CD4-positive, alpha-beta T cell treated with Interleukin-6 at 100 ng/mL for 8 hours (primary cell): ENCODE results near the gene TIRAP.

Experiments used
- DNase-seq: peaks from one replicate; pipeline ENCODE4 v3.0.0-alpha.2; 2020; ENCODE audit warnings: mixed read lengths, low spot score

TIRAP gene

DNA sequence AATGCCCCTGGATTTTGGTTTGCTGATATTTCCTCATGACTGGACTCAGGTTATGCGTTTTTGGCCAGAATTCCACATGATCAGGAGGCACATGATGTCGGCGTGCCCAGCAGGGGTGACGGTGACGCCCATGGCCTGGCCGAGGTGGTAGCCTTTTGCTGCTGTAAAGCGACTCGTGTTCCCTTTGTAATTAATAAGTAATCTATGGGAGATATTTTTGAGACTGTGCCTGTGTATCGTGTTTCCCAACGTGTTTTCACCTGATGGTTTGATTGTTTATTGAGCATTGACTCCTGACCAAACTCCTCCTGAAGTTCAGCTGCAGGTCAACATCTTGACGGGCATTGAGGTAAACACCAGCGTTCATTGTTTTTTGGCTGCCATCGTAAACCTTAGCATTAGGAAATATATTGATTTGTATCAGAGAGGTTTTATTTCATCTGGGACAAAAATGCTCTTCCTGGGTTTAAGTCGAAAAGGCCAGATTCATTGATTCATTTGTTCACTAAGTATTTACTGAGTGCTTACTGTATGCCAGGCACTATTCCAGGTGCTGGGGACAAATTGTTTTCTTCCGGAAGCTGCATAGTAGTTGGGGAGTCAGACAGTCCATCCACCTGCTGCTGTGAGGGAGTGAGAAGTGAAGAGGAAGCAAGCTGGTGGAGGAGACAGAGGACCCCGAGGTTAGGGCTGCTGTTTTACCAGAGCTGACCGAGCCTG is 44.5 kb downstream of the TIRAP start:
- DNase-seq: no peak

DNA sequence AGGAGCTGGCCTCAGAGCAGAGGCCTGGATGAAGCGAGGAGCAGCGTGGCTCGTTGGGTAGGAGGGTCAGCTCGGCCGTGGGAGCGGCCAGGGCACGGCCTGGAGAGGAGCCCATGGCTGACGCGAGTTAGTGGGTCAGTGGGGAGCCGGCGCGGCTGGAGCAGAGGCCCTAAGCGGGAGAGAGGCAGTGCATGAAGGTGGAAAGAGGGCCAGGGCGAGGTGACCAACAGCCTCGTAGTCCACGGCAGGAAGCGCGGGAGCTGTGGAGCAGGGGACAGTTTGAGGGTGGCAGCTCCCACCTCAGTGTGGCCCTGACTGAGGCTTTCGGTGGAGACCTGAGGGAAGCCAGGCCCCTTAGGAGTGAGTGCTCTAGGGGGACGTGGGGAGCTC is 45.1 kb downstream of the TIRAP start:
- DNase-seq: no peak

DNA sequence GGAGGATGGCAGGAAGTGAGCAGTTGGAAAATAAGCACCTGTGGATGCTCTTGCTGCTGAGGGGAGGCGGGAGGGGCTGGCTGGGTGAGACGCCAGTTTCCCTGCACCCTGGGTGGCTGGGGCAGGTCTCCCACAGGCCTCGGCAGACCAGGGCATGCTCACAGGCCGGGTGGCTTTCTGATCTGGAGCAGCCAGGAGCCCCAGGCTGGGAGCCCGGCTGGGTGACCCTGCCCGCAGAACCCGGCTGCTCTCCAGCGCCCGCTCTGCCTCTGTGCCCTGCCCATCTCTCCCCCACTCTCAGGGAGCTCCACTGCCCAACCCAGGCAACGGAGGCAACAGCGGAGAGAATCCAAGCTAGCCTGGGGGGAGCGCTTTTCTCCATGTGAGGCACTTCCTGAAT is 45.6 kb downstream of the TIRAP start:
- no peak for DNase-seq

DNA sequence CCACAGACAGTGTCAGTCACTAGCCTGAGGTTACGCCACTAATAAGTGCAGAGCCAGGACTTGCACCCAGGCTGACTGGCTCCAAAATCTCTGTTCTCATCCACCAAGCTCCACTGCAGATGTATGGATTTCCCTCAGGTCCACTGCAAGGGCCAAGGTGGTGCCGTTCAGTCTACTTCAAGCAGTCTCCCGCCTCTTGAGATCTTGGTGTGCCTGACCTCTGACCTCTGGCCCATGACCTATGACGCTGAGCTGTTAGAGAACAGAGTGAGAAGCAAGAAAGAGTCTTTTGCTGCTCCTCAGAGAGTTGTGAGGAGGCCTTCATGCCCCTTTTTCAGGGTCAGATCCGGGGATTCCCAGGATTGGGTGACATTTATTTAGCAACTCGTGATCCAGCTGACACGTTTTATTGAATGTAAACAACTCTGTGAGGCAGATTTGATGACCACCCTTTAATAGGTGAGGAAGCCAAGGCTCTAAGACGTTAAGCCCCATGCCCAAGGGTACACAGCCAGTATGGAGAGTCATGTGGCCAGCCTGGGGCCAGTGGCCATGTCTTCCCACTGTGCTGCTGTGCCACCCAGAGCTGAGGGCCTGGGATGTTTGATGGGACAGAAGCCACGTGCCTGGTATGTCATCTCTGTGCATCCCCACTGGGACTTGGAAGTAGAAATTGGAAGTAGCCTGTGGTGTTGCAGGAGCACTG is 46.2 kb downstream of the TIRAP start:
- no peak for DNase-seq

DNA sequence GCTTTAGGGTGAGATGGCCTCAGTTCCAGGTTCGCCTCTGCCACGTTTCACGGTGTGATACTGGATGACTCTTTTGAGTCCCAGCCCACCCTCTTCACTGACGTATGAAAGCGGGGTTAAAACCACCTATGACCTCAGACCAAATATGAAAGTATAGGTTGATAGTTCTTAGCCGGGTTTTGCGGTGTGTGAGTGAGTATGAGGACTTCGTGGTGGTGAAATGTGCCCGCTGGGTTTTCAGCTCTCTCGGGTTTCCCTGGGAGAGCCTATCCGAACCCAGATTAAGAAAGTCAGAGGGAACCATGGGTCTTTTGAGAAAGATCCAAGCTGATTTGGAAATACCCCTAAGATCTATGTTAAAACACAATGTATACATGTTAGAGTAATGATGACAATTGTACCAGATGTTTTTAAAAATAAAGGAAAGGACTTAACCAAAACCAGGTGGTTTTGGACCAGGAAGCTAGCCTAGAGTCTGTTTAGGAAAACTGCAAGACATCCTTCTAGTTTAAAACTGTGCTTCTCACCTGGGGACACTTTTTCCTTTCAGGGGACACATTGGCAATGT is 46.8 kb downstream of the TIRAP start:
- DNase-seq: no peak

DNA sequence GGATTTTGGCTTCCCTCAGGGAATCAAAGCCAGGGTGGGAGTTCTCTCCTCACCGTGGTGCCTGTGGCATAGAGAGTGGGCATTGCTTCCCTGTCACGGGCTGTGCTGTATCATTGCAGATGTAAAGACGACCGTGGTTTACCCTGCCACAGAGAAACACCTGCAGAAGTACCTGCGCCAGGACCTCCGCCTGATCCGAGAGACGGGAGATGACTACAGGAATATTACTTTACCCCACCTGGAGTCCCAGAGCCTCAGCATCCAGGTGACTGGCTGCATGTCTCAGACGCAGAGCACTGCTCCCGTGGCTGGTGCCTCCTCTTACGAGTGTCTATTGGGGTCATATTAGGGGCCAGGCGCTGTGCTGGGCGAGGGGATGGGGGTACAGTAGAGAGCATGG is 48.4 kb downstream of the TIRAP start:
- DNase-seq: no peak

DNA sequence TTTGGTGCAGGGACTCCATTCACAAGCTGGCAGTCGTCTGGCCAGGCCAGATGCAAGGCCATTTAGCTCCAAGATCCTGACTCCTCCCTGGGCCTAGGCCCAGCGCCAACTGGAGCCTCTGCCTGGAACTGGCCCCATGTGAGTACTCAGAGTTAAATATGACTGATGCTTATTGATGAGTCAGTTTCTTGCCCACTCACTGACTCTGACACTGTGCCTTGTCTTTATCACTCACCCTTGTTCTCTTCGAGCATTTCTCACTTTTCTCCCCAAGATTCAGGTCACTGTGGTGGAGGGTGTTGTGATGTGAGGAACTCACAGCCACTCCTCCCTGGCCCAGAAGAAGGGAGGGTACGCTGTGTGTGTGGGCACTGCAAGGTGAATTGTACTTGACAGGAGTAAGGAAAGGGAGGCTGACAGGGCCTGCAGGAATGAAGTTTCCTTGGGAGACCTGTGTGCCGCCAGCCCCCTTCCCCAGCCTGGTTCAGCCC is 49.4 kb downstream of the TIRAP start:
- no peak for DNase-seq

DNA sequence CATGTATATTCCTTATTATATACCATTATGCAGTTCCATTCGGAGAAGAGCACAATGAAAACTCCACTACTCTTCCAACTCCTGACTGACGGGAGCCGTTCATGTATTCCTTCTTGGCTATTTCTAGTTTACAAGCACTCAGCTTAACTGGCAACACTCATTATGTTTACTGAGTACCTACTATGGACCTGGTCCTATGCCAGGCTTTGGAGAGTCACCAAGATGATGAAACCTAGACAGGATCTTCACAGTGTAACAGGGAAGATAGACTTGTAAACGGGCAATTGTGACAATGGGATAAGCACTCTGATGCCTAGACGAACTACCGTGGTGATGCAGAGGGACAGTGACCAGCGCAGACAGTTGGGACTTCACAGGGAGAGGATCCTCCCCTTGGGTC is 50.2 kb downstream of the TIRAP start:
- DNase-seq: no peak

DNA sequence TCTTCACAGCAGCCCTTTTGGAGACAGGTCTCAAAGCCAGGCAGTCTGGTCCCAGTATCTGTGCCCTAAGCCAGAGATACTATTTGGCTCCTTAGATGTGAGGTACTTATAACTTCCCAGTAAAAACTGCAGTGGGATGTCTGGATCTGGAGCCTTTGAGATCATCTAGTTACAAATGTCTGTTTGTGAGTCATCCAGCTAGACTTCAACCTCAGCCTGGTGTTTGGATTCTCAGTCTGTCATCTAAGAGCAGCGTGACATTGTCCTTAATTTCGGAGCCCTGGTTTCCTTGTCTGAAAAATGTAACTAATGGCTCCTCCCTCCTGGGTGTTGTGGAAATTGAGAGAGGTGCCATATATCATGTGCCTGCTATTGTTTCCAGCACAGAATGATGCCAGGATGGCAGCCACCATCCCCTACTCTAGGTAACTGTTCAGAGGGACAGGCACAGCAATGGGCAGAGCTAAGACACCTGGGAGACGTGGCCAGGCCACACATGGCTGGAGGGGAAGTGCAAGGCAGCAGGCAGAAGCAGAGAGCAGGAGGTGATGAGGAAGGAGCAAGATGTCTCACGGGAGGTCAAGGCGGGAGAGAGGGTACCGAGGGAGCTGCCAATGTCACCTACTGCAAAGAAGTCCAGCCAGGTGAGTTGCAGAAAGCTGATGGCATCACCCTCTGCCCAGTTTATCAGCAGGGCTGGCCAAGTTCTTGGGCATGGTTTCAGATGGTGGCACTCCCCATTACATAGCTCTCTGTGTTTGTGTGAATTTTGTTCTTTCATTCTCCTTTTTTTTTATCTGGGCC is 52.0 kb downstream of the TIRAP start:
- DNase-seq: no peak

DNA sequence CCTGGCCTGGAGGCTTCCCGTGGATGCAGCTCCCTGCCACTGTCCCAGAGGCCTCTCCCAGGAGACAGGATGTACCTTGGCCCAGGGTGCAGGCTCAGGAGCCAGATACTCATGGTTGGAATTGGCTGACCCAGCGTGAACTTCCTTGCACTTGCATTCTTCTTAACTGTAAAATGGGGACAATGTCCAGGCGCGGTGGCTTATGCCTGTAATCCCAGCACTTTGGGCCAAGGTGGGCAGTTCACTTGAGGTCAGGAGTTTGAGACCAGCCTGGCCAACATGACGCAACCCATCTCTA is 52.5 kb downstream of the TIRAP start:
- no peak for DNase-seq

DNA sequence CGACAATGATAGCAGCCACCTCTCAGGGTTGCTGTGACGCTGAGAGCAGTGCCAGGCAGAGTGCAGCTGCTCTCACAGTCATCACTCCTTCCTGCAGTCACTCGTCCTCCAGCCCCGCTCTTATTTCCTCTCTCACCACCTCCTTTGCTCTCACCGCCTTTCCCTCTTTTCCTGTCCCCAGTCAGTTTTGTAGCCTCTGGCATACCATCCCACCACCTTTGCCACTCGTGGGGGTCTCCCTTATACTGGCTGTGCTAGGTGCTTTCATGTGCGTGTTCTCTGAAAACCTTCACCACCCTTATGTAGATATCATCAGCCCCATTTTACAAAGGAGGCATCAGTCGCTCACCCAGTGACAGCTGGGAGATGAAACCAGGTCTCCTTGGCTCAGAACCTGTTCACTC is 53.2 kb downstream of the TIRAP start:
- no peak for DNase-seq

DNA sequence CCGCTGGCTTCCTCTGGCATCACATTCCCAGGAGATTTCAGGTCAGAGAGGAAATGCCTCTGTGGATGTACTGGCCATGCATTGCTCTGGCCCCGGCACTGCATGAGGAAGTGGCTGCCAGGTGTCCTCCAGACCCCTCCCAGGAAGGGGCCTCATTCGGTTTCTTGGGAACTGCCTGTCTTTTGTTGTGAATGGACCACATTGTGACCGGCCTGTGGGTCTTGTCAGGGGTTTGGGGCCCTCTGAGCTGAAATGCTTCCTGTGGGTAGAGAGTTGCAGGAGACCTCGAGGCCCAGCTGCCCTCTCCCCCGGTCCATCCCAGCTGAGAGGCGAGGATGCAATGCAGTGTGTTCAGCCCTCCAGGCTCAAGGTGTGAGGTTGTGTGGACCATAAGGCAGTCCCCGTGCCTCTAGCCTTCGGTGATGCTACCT is 53.8 kb downstream of the TIRAP start:
- no peak for DNase-seq

DNA sequence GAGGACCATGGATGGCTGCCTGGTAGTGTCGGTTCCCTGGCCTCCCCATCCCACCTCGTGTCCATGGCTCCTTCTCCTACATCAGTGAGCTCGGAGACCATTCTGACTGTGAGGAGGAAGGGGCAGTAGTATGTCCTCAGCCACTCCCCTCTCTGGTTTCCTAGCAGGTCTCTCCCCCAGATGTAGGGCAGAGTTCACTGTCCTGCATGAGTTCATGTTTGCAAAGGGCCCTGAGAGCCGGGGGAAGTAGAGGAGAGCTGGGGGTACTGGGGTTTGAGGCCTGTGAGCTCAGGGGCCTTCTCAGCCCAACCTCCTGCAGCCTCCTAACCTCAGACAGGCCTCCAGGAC is 54.2 kb downstream of the TIRAP start:
- DNase-seq: no peak

DNA sequence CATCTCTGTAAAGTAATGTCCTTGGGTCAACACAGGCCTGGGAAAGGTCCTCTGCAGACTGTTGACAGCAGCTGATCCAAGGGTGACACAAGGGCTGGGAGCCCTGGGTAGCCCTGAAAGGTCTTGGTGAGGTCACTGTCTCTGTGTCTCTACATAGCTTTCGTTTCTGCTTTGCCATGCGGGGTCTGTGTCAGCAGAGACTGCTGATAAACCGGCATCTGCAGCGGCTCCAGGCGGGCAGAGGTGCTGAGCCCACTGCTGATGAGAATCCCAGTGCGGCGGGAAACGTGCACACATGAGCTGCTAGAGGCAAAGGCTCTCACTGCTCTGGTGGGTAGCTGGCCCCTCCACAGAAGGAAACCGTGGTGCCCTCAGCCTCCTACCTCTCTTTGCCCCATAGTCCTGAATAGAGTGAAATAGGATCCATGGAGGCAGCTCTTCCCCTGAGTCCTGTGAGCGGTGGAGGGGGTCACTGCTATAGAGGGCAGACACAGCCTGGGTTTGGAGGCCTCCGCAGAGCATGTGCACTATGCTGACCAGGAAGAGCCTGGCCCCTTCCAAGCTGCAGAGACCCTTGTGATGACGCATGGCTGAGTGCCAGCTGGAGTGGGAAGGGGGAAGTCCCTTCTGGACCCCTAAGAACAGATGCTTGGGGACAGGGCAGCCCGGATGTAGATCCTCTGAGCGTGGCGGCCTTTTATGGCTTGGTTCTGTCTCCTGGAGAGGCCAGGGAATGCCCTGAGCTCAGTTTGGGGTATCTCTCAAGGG is 54.8 kb downstream of the TIRAP start:
- no peak for DNase-seq

DNA sequence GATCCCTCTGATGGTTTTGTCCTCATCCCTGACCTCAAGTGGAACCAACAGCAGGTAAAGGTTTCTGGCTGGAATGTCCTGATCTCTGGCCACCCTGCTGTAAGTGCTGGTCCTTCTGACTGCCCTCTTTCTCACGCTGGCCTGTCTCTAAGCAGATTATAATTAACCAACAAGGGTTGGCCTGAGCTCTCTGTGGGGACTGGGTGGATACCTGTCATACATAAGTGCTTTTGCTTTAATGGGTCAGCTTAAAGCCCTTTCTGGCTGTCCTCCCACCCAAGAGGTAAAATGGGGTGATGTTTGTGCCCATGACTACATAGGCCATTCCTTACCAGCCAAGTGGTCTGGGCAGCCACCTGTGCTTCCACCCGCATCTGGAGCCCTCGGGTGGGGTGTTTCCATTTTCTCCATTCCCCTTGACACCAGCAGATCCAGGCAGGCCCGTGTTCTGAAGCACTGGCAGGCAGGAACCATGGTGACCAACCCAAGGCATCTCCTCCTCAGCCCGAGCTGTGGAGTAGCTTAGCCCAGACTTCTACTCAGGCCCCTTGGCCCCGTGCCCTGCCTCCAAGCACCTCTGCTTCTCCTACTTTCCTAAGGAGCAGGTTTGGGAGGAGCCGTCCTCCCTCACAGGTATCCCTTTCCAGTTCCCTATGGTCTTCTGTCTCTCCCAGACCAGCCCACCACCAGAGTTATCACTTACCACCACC is 55.6 kb downstream of the TIRAP start:
- no peak for DNase-seq

DNA sequence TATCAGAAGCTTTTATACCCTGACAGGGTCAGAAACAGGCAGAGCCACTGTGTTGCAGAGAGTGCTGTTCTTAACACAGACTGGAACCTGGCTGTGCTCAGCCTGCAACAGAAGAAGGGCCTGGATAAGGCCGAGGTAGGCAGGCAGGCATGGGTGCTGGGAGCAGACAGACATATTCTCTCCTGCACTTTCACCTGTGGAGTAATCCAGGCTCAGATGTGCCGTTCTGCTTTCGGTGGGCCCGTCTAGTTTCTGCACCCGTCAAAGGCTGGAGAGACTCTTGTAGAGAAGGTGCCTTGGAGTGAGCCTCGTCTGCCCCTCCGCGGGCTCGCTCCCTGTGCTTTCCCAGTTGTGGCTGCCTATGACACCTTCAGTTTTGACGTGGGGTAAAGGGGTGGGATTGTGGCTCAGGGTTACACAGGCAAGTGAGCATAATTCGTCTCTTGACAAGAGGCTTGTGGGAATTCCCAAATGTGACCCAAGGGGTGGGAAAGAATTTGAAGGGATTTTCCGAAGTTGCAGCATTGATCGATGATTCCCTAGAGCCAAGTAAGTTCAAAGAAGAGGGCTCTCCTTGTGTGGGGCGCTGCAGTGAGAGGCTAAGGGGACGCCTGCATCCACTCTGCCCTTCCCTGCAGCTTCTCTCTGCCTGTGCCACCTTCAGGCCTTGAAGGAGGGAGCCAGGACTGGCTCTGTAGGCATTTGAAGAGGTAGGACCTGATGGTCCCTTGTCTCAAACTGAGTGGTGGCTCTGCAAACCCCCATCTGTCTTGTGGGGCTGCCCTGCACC is 56.4 kb downstream of the TIRAP start:
- DNase-seq: no peak

DNA sequence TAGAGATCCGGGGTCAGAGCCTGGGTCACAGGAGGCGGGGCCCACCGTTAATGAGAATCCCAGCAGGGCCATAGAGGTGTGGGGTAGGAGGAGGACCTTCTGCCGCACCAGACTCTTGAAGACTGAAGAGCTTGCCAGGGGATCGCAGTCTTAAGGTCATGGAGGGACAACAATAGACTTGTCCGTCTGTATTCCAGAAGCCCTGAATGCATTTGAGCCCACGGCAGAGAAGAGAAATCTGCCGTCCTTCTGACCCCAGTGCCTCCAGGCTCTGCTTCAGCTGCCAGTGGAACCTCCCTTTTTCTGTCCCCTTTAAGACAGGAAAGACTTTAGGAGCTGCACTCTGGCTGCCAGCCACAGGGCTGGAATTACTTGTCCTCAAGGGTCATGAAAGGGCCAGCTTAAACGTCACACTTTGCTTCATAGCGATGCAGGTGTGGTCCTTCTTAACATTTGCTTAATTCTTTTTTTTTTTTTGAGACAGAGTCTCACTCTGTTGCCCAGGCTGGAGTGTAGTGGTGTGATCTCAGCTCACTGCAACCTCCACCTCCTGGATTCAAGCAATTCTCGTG is 57.1 kb downstream of the TIRAP start:
- no peak for DNase-seq

DNA sequence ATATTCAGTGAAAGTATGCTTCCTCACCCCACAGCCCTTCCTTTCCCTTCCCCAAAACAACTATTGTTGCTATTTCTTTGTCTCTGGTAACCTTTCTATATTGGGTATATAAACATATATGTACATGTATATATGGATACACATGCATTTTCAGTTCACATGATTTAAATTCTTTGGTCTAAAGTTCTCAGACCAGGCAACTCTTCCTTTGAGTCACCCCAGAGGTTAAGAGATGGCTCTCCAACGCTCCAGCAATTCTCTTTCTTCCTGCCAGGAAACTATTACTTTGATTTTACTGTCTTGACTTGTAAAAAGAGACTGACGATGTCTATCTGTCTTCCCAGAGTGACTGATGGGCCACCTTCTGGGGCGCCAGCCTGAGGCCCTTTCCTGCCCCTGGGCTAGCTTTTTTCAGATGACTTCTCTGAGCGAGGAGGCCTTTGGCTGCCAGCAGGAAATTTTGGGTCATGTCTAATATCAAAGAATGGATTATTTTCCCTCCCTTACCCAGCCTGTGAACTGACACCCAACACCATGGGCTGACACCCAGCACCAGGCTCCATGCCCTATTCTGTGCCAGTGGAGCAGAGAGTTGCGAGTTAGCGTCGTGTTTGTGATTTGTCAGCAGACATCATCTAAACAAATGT is 58.2 kb downstream of the TIRAP start:
- no peak for DNase-seq

DNA sequence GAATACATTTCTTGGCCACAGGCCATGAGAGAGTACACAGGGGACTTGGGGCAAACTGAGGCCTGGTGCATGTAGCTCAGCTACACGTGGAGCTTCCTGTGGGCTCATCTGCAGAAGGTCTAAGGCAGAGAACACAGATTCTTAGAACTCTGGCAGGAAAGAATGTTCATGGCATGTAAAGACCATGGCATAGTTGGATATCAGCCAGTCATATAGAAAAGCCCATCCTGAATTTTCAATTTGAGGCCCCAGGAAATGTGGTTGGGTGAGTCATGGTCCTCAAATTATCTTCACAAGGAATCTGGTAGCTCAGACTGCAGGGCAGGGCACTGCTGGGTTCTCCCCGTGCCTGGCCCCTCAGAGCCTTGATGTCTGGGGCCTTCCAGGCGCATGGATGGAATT is 58.9 kb downstream of the TIRAP start:
- DNase-seq: no peak

DNA sequence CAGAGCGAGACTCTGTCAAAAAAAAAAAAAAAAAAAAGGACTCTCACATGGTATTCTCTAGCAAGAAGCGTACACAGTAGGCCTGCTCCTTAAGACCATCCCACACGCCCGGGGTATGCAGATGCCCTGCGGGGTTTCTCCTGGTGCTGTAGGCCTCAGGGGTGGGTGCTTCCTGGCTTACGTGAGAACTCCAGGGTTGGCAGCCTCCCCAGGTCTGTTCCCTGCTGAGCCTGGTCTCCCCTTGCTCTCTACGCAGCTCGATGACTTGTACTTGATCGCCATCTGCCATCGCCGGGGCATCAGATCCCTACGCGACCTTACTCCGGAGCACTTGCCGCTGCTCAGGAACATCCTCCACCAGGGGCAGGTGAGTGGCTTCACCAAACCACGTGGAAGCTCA is 60.2 kb downstream of the TIRAP start:
- no peak for DNase-seq
